ENCODE measurements around the gene LIMCH1.

DNA sequence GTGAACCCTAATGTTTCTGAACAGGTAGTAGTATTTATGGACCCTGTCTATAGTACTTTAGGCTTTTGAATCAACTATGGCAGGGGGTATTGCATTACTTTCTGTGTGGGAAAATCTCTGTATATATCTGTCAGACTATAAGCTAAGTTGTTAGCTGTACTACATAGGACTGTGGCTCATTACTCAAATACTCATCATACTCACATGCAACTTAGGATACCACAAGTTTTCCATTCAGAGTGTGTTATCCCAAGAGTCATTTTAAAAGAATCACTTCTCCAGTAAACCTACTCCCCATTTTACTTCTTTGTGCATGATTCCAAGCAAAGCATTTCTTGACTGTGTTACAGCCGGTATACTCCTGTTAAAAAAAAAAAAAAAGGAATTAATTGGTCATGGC is 115.0 kb downstream of the LIMCH1 start:
- no peak for TF ChIP-seq POLR2A (IDR thresholded peaks at IDR 0.05; ENCODE audit: extremely low read depth, insufficient read length)
- TF ChIP-seq, protein P1, sequence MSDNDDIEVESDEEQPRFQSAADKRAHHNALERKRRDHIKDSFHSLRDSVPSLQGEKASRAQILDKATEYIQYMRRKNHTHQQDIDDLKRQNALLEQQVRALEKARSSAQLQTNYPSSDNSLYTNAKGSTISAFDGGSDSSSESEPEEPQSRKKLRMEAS (IDR thresholded peaks at IDR 0.05; ENCODE audit: low read depth, low read length), result no peak

Data from NB4 (cell line).